C4-2B (cell line): ENCODE results near the gene ANXA3.

ENCODE experiments used
- H3K27ac ChIP-seq: fragments of 450-650 bp; 2 replicates; pipeline ENCODE4 v1.5.1; 2017
- ZFX ChIP-seq: fragments of 450-650 bp; IDR thresholded peaks from 2 replicates; pipeline ENCODE4 v1.6.1; 2017
- TF ChIP-seq, protein P1 (sequence below): fragments of 450-650 bp; conservative IDR thresholded peaks from 2 replicates; pipeline ENCODE4 v1.5.1; 2017; ENCODE audit warnings: mild to moderate bottlenecking

The ANXA3 gene

GRCh38 chr4:78556665-78557064, 5.1 kb downstream of the ANXA3 start:
- H3K27ac ChIP-seq: no peak overlapping the region
- TF ChIP-seq, protein P1, sequence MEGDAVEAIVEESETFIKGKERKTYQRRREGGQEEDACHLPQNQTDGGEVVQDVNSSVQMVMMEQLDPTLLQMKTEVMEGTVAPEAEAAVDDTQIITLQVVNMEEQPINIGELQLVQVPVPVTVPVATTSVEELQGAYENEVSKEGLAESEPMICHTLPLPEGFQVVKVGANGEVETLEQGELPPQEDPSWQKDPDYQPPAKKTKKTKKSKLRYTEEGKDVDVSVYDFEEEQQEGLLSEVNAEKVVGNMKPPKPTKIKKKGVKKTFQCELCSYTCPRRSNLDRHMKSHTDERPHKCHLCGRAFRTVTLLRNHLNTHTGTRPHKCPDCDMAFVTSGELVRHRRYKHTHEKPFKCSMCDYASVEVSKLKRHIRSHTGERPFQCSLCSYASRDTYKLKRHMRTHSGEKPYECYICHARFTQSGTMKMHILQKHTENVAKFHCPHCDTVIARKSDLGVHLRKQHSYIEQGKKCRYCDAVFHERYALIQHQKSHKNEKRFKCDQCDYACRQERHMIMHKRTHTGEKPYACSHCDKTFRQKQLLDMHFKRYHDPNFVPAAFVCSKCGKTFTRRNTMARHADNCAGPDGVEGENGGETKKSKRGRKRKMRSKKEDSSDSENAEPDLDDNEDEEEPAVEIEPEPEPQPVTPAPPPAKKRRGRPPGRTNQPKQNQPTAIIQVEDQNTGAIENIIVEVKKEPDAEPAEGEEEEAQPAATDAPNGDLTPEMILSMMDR: no peak
- no peak for TF ChIP-seq ZFX

- TF ChIP-seq, protein P1: no peak
- TF ChIP-seq ZFX: no peak
- no peak overlapping the region for H3K27ac ChIP-seq
Measured at GRCh38 chr4:78557841-78558240, 6.3 kb downstream of the ANXA3 start.

DNA sequence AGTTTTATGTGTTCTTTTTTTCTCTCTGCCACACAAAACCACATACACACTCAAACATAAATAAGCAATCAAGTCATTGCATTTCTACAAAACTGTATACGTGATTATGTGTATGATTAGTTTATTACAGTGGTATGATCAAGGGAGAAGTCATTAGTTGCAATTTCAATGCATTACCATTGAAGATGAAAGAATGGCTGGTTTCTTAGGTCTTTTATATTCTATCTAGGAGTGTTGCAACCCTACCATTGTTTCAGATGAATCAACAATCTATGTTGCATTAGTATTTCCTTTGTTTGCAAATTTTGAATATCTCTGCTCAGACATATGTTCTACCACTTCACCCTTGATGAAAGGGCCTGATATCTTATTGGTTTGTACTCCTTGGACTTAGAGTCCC, 6.8 kb downstream of the ANXA3 start:
- no peak overlapping the region for H3K27ac ChIP-seq
- TF ChIP-seq ZFX: no peak
- TF ChIP-seq, protein P1: no peak

DNA sequence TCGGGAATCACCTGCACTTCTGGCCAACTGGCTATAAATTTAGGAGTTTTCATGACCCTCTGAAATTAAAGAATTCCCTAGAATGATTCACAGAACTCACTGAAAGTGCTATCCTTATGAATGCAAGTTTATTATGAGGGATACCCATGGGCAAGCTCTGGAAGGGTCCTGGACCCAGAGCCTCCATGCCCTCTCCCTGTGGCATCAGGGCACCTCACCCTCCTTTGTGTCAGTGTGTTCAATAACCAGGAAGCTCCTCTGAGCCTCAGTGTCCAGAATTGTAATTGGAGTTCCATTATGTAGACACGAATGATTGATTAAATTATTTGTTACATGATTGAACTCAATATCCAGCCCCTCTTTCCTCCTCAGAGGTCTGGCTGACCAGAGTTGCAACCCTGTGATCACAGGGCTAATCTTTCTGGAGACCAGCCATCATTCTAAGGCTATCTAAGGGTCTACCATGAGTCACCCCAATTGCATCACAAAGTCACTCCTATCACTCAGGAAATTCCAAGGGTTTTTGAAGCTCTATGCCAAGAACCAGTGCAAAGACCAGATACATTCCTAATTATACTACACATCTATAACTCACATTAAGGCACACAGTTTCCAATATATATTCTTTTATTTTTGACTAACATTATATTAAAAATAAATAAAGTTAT, 8.9 kb downstream of the ANXA3 start:
- no peak for TF ChIP-seq ZFX
- TF ChIP-seq, protein P1: no peak
- H3K27ac ChIP-seq: no peak overlapping the region

DNA sequence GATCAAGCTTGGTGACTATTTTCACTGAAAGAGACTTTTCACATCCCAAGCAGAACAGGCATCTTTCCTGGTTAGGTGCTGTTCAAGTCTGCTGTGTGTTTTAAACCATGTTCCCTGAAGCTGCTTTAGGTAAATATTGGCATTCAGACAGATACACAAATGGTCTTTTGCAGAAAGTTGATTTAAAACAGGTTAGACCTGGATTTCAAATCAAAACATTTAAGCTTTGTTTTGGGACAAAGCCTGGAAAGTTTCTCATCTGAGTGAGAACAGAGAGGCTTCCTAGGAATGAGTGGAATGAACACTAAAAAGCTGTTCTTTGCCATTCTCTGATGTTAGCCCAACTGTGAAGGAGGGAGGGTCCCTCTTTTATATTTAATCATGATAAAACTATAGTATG, 10.1 kb downstream of the ANXA3 start:
- TF ChIP-seq ZFX: no peak
- TF ChIP-seq, protein P1: no peak
- H3K27ac ChIP-seq: peak overlapping the region; percentile 21; the same call in 1 of the 2 replicates

DNA sequence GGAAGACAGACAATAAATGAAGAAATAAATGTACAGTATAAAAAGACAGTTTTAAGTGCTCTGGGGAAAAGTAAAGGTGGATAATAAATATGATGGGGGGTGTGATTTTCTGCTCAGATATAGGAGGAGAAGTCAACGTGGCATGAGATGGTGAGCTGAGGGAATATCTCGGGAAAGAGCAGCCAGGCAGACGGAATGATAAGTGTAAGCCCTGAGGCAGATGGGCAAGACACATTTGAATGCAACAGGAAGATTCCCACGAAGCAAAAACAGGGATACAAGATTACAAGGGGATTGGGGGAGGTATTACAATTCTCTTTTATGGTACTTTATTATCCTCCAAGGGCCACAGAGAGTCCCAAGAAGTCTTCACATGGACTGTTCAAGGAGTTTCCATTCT, 11.1 kb downstream of the ANXA3 start:
- H3K27ac ChIP-seq: no peak overlapping the region
- no peak for TF ChIP-seq ZFX
- TF ChIP-seq, protein P1: no peak

GRCh38 chr4:78565971-78566372, 14.4 kb downstream of the ANXA3 start:
- TF ChIP-seq, protein P1: no peak
- no peak for TF ChIP-seq ZFX

More at GRCh38 chr4:78565971-78566372, 14.4 kb downstream of the ANXA3 start:
- H3K27ac ChIP-seq: no peak overlapping the region
